Parathyroid adenoma (tissue), 2 donors: ENCODE measurements around the gene NEK7.

ENCODE experiments used
- H2AFZ ChIP-seq: fragments of 300-600 bp; sonication (generic); one replicate; pipeline ENCODE4 v1.7.0; 2017; ENCODE audit warnings: antibody characterized with exemption, mild to moderate bottlenecking
- H3K27ac ChIP-seq: fragments of 300-600 bp; sonication (generic); one replicate; pipeline ENCODE4 v1.7.0; 2017
- H3K27me3 ChIP-seq: fragments of 300-600 bp; sonication (generic); one replicate; pipeline ENCODE4 v1.7.0; 2017; ENCODE audit warnings: low read length; ENCODE audit not compliant: control insufficient read depth, insufficient read depth
- H3K36me3 ChIP-seq: fragments of 300-600 bp; sonication (generic); one replicate; pipeline ENCODE4 v1.7.0; 2017; ENCODE audit warnings: low read length; ENCODE audit not compliant: control insufficient read depth, insufficient read depth
- H3K4me1 ChIP-seq: fragments of 300-600 bp; sonication (generic); one replicate; pipeline ENCODE4 v1.7.0; 2017; ENCODE audit warnings: control low read depth
- H3K4me2 ChIP-seq: fragments of 300-600 bp; sonication (generic); one replicate; pipeline ENCODE4 v1.7.0; 2017; ENCODE audit warnings: low read length
- H3K4me3 ChIP-seq: fragments of 300-600 bp; sonication (generic); one replicate; pipeline ENCODE4 v1.7.0; 2017; ENCODE audit warnings: low read depth, low read length
- H3K79me2 ChIP-seq: fragments of 300-600 bp; sonication (generic); one replicate; pipeline ENCODE4 v1.7.0; 2017; ENCODE audit warnings: control low read depth
- H3K9ac ChIP-seq: fragments of 300-600 bp; sonication (generic); one replicate; pipeline ENCODE4 v1.7.0; 2017; ENCODE audit warnings: mild to moderate bottlenecking
- H3K9me3 ChIP-seq: fragments of 300-600 bp; sonication (generic); one replicate; pipeline ENCODE4 v1.7.0; 2017; ENCODE audit warnings: low read length; ENCODE audit not compliant: control insufficient read depth
- CTCF ChIP-seq: fragments of 300-600 bp; sonication (generic); IDR thresholded peaks from one replicate; pipeline ENCODE4 v1.7.0; 2017; ENCODE audit warnings: antibody characterized with exemption, mild to moderate bottlenecking
- donor health status: primary hyperparathyroidism.

NEK7 gene

GRCh38 chr1:198160946-198161614, 4.3 kb downstream of the NEK7 start:
- no peak for TF ChIP-seq CTCF
- no peaks in the 10 kb centered on the region for H3K9me3 ChIP-seq
- H3K4me3 ChIP-seq: no peak overlapping the region
- H3K27ac ChIP-seq: no peak overlapping the region
- peaks cover 40% of the 10 kb centered on the region for H3K79me2 ChIP-seq
- H3K36me3 ChIP-seq: no peaks in the 10 kb centered on the region
- H3K9ac ChIP-seq: no peak overlapping the region
- no peaks in the 10 kb centered on the region for H3K4me1 ChIP-seq
- no peaks in the 10 kb centered on the region for H3K27me3 ChIP-seq
- no peak overlapping the region for H2AFZ ChIP-seq
- no peak overlapping the region for H3K4me2 ChIP-seq

- H3K27ac ChIP-seq: no peak overlapping the region
- no peak overlapping the region for H2AFZ ChIP-seq
- H3K79me2 ChIP-seq: peaks cover 40% of the 10 kb centered on the region
- no peak overlapping the region for H3K4me2 ChIP-seq
- H3K27me3 ChIP-seq: no peaks in the 10 kb centered on the region
- H3K9ac ChIP-seq: no peak overlapping the region
- H3K4me1 ChIP-seq: no peaks in the 10 kb centered on the region
- no peak for TF ChIP-seq CTCF
- H3K9me3 ChIP-seq: no peaks in the 10 kb centered on the region
- H3K36me3 ChIP-seq: no peaks in the 10 kb centered on the region
- H3K4me3 ChIP-seq: no peak overlapping the region
Observed at GRCh38 chr1:198161718-198162090, 4.9 kb downstream of the NEK7 start.

- no peak overlapping the region for H3K9ac ChIP-seq
- H3K27me3 ChIP-seq: no peaks in the 10 kb centered on the region
- peaks cover 43% of the 10 kb centered on the region for H3K79me2 ChIP-seq
- no peak overlapping the region for H3K4me2 ChIP-seq
- no peaks in the 10 kb centered on the region for H3K4me1 ChIP-seq
- no peak overlapping the region for H3K27ac ChIP-seq
- H3K4me3 ChIP-seq: no peak overlapping the region
- H3K9me3 ChIP-seq: no peaks in the 10 kb centered on the region
- no peak for TF ChIP-seq CTCF
- H2AFZ ChIP-seq: no peak overlapping the region
- no peaks in the 10 kb centered on the region for H3K36me3 ChIP-seq
Observed at GRCh38 chr1:198162091-198162767, 5.4 kb downstream of the NEK7 start.

- Histone ChIP-seq H3K4me1 (peaks cover 12% of the 10 kb centered on the region), H2AFZ (no peak overlapping the region), H3K27me3 (no peaks in the 10 kb centered on the region), H3K9me3 (no peaks in the 10 kb centered on the region), H3K27ac (no peak overlapping the region), H3K4me2 (no peak overlapping the region), H3K79me2 (peaks cover 61% of the 10 kb centered on the region), H3K4me3 (no peak overlapping the region), H3K9ac (no peak overlapping the region), H3K36me3 (no peaks in the 10 kb centered on the region)
- no peak for TF ChIP-seq CTCF
Observed at GRCh38 chr1:198165927-198166647, 9.3 kb downstream of the NEK7 start.
